Central memory CD8-positive, alpha-beta T cell (primary cell): ENCODE results near the gene RNF144B.
"Not testable (repeated sequence)": the region's sequence is repeated elsewhere in the genome, so short reads cannot be mapped to it uniquely, and the experiment has no call there.

Experiments
- ATAC-seq: fragments of 150-1000 bp; cut with Tn5 transposase; replicated peaks from 2 replicates; pipeline ENCODE4 v1.10.0; 2022; ENCODE audit warnings: mild to moderate bottlenecking, moderate FRiP score, moderate number of reproducible peaks; ENCODE audit not compliant: poor library complexity, severe bottlenecking; ENCODE audit errors: extremely low read depth
- DNase-seq, 2 donors: peaks; one replicate each; pipeline ENCODE4 v3.0.0; 2021; ENCODE audit warnings: low spot score in 2 of 2
- H3K27ac Mint-ChIP-seq: one replicate; pipeline ENCODE4 v1.8.0; 2022; ENCODE audit warnings: low read depth, mild to moderate bottlenecking, moderate library complexity, mixed read lengths
- H3K27me3 Mint-ChIP-seq: one replicate; pipeline ENCODE4 v1.8.0; 2022; ENCODE audit warnings: mixed read lengths
- H3K36me3 Mint-ChIP-seq: one replicate; pipeline ENCODE4 v1.8.0; 2022; ENCODE audit warnings: mild to moderate bottlenecking, moderate library complexity, mixed read lengths; ENCODE audit not compliant: insufficient read depth
- H3K4me1 Mint-ChIP-seq: one replicate; pipeline ENCODE4 v1.8.0; 2022; ENCODE audit warnings: mixed read lengths
- H3K4me3 Mint-ChIP-seq: one replicate; pipeline ENCODE4 v1.8.0; 2022; ENCODE audit warnings: mild to moderate bottlenecking, moderate library complexity, mixed read lengths
- H3K9me3 Mint-ChIP-seq: one replicate; pipeline ENCODE4 v1.8.0; 2022; ENCODE audit warnings: mixed read lengths

RNF144B gene

GRCh38 chr6:18384621-18385020, 2.5 kb upstream of the RNF144B start:
- peaks cover 25% of the 10 kb centered on the region for H3K4me1 Mint-ChIP-seq
- DNase-seq (no peak), ATAC-seq (no peak)
- H3K4me3 Mint-ChIP-seq = no peak overlapping the region
- H3K27me3 Mint-ChIP-seq = peaks cover 39% of the 10 kb centered on the region
- no peaks in the 10 kb centered on the region for H3K9me3 Mint-ChIP-seq
- peaks cover 1% of the 10 kb centered on the region for H3K36me3 Mint-ChIP-seq
- no peak overlapping the region for H3K27ac Mint-ChIP-seq

GRCh38 chr6:18386298-18386976, 713 bp upstream of the RNF144B start:
- Mint-ChIP-seq H3K36me3 (peaks cover 1% of the 10 kb centered on the region), H3K27me3 (peaks cover 25% of the 10 kb centered on the region), H3K4me3 (peak overlapping the region; percentile 99), H3K4me1 (peaks cover 25% of the 10 kb centered on the region), H3K9me3 (no peaks in the 10 kb centered on the region), H3K27ac (peak overlapping the region; percentile 79)
- ATAC-seq (no peak), DNase-seq (no peak)

GRCh38 chr6:18388271-18388670, 1.1 kb downstream of the RNF144B start:
- DNase-seq = no peak
- H3K9me3 Mint-ChIP-seq = no peaks in the 10 kb centered on the region
- peaks cover 25% of the 10 kb centered on the region for H3K4me1 Mint-ChIP-seq
- no peak for ATAC-seq
- peak overlapping the region; percentile 44 for H3K27ac Mint-ChIP-seq
- H3K36me3 Mint-ChIP-seq = peaks cover 1% of the 10 kb centered on the region
- H3K27me3 Mint-ChIP-seq = peaks cover 19% of the 10 kb centered on the region
- H3K4me3 Mint-ChIP-seq = peak overlapping the region; percentile 99

GRCh38 chr6:18388942-18389341, 1.8 kb downstream of the RNF144B start:
- DNase-seq = no peak
- Mint-ChIP-seq H3K9me3 (no peaks in the 10 kb centered on the region), H3K36me3 (peaks cover 1% of the 10 kb centered on the region), H3K27ac (no peak overlapping the region), H3K27me3 (peaks cover 12% of the 10 kb centered on the region), H3K4me3 (peak overlapping the region; percentile 99), H3K4me1 (peaks cover 25% of the 10 kb centered on the region)
- no peak for ATAC-seq

GRCh38 chr6:18389479-18389878, 2.3 kb downstream of the RNF144B start:
- Mint-ChIP-seq H3K4me3 (no peak overlapping the region), H3K4me1 (peaks cover 25% of the 10 kb centered on the region), H3K27ac (no peak overlapping the region), H3K27me3 (peaks cover 7% of the 10 kb centered on the region), H3K36me3 (peaks cover 2% of the 10 kb centered on the region), H3K9me3 (no peaks in the 10 kb centered on the region)
- no peak for DNase-seq
- ATAC-seq = no peak

- Mint-ChIP-seq H3K27ac (no peak overlapping the region), H3K4me1 (peaks cover 25% of the 10 kb centered on the region), H3K36me3 (peaks cover 3% of the 10 kb centered on the region), H3K4me3 (no peak overlapping the region), H3K9me3 (no peaks in the 10 kb centered on the region), H3K27me3 (no peaks in the 10 kb centered on the region)
- no peak for ATAC-seq
- no peak for DNase-seq
These were observed 3.3 kb downstream of the RNF144B start for GRCh38 chr6:18390476-18390875.

GRCh38 chr6:18391023-18391422, 3.9 kb downstream of the RNF144B start:
- Mint-ChIP-seq H3K27me3 (no peaks in the 10 kb centered on the region), H3K27ac (no peak overlapping the region), H3K4me3 (no peak overlapping the region), H3K36me3 (peaks cover 3% of the 10 kb centered on the region), H3K9me3 (no peaks in the 10 kb centered on the region), H3K4me1 (peaks cover 25% of the 10 kb centered on the region)
- ATAC-seq (no peak), DNase-seq (no peak)

GRCh38 chr6:18392346-18392877, 5.3 kb downstream of the RNF144B start:
- peaks cover 2% of the 10 kb centered on the region for H3K36me3 Mint-ChIP-seq
- ATAC-seq (no peak), DNase-seq (no peak)
- peaks cover 12% of the 10 kb centered on the region for H3K4me1 Mint-ChIP-seq
- H3K27me3 Mint-ChIP-seq = no peaks in the 10 kb centered on the region
- H3K9me3 Mint-ChIP-seq = no peaks in the 10 kb centered on the region
- no peak overlapping the region for H3K4me3 Mint-ChIP-seq
- no peak overlapping the region for H3K27ac Mint-ChIP-seq

GRCh38 chr6:18393698-18394097, 6.5 kb downstream of the RNF144B start:
- Mint-ChIP-seq H3K27me3 (no peaks in the 10 kb centered on the region), H3K27ac (no peak overlapping the region), H3K4me1 (peaks cover under 1% of the 10 kb centered on the region), H3K4me3 (no peak overlapping the region), H3K36me3 (peaks cover 2% of the 10 kb centered on the region), H3K9me3 (no peaks in the 10 kb centered on the region)
- ATAC-seq = no peak
- no peak for DNase-seq

- DNase-seq (no peak), ATAC-seq (no peak)
- Mint-ChIP-seq H3K4me1 (no peaks in the 10 kb centered on the region), H3K4me3 (no peak overlapping the region), H3K36me3 (peaks cover 4% of the 10 kb centered on the region), H3K27ac (no peak overlapping the region), H3K9me3 (no peaks in the 10 kb centered on the region), H3K27me3 (no peaks in the 10 kb centered on the region)
These were observed 8.2 kb downstream of the RNF144B start for GRCh38 chr6:18395177-18395855.

GRCh38 chr6:18395856-18396197, 8.7 kb downstream of the RNF144B start:
- H3K4me3 Mint-ChIP-seq = no peak overlapping the region
- H3K27ac Mint-ChIP-seq = no peak overlapping the region
- H3K27me3 Mint-ChIP-seq = no peaks in the 10 kb centered on the region
- no peak for ATAC-seq
- DNase-seq = no peak
- H3K9me3 Mint-ChIP-seq = no peaks in the 10 kb centered on the region
- H3K36me3 Mint-ChIP-seq = peaks cover 4% of the 10 kb centered on the region
- H3K4me1 Mint-ChIP-seq = no peaks in the 10 kb centered on the region

- ATAC-seq (no peak), DNase-seq (no peak)
- H3K27me3 Mint-ChIP-seq = no peaks in the 10 kb centered on the region
- H3K9me3 Mint-ChIP-seq = no peaks in the 10 kb centered on the region
- H3K27ac Mint-ChIP-seq = no peak overlapping the region
- no peak overlapping the region for H3K4me3 Mint-ChIP-seq
- H3K4me1 Mint-ChIP-seq = no peaks in the 10 kb centered on the region
- peaks cover 4% of the 10 kb centered on the region for H3K36me3 Mint-ChIP-seq
These were observed 10.6 kb downstream of the RNF144B start for GRCh38 chr6:18397701-18398100.

GRCh38 chr6:18398225-18398624, 11.1 kb downstream of the RNF144B start:
- not testable (repeated sequence) for ATAC-seq, H3K36me3 Mint-ChIP-seq, H3K27ac Mint-ChIP-seq, H3K4me3 Mint-ChIP-seq, H3K9me3 Mint-ChIP-seq, H3K4me1 Mint-ChIP-seq, H3K27me3 Mint-ChIP-seq, DNase-seq
